Vagina (tissue), 2 donors: Measurements from ENCODE around the gene LYPD3. TPM values are rescaled to one million over a fixed set of nuclear protein-coding genes. Genes with fewer than 3 reads are reported as not detected.
"Not testable (repeated sequence)": the region's sequence is repeated elsewhere in the genome, so short reads cannot be mapped to it uniquely, and the experiment has no call there.

Source experiments
- DNase-seq, 2 donors: peaks; one replicate each; pipeline ENCODE4 v3.0.0-alpha.2; 2017; ENCODE audit errors: extremely low spot score in 2 of 2
- H3K27ac ChIP-seq: fragments of 200-600 bp; sonication (generic); one replicate; pipeline ENCODE4 v1.5.1; 2019
- H3K27me3 ChIP-seq: fragments of 200-600 bp; sonication (generic); one replicate; pipeline ENCODE4 v1.5.1; 2019
- H3K36me3 ChIP-seq, 2 donors: fragments of 200-600 bp; sonication (generic); one replicate each; pipeline ENCODE4 v1.5.1; 2017 to 2019
- H3K4me1 ChIP-seq: fragments of 200-600 bp; sonication (generic); one replicate; pipeline ENCODE4 v1.5.1; 2019
- H3K4me3 ChIP-seq, 2 donors: fragments of 200-600 bp; sonication (generic); 1 replicate in 1 of 2; 2 replicates in 1 of 2; pipeline ENCODE4 v1.5.1; 2016 to 2019
- H3K9me3 ChIP-seq: fragments of 200-600 bp; sonication (generic); one replicate; pipeline ENCODE4 v1.5.1; 2019
- POLR2A ChIP-seq, 2 donors: fragments of 450-650 bp; IDR thresholded peaks; one replicate each; pipeline ENCODE4 v1.6.1; 2017; ENCODE audit warnings: antibody characterized with exemption in 2 of 2, mild to moderate bottlenecking in 2 of 2, moderate library complexity in 2 of 2
- POLR2AphosphoS5 ChIP-seq, 2 donors: sonication (generic); formaldehyde crosslinking; IDR thresholded peaks; one replicate each; pipeline ENCODE4 v1.9.0; 2017; ENCODE audit warnings: antibody characterized with exemption in 2 of 2, mild to moderate bottlenecking in 2 of 2, low read depth in 1 of 2; ENCODE audit not compliant: insufficient read depth in 1 of 2
- intact Hi-C: fragments of 100-400 bp; cut with DNase I; formaldehyde crosslinking; loops from one replicate; pipeline ENCODE4 v1.15.1; 2023
- total RNA-seq: library from RNA; depleted of rRNA; stranded (reverse); fragments of >200 nt; gene quantifications from one replicate; pipeline ENCODE4 v1.2.3, GENCODE V29; 2016
- TF ChIP-seq, protein P1 (sequence below), 3 experiments: fragments of 450-650 bp in 2 of 3; fragments of 200-600 bp in 1 of 3; sonication (generic) in 1 of 3; IDR thresholded peaks; one replicate each; pipeline ENCODE4 v1.5.1; 2017 to 2019; ENCODE audit warnings: antibody characterized with exemption in 3 of 3, mild to moderate bottlenecking in 2 of 3, moderate library complexity in 2 of 3

Gene LYPD3
- total RNA-seq, 1 donor from 2014 or later, result 247 TPM

DNA sequence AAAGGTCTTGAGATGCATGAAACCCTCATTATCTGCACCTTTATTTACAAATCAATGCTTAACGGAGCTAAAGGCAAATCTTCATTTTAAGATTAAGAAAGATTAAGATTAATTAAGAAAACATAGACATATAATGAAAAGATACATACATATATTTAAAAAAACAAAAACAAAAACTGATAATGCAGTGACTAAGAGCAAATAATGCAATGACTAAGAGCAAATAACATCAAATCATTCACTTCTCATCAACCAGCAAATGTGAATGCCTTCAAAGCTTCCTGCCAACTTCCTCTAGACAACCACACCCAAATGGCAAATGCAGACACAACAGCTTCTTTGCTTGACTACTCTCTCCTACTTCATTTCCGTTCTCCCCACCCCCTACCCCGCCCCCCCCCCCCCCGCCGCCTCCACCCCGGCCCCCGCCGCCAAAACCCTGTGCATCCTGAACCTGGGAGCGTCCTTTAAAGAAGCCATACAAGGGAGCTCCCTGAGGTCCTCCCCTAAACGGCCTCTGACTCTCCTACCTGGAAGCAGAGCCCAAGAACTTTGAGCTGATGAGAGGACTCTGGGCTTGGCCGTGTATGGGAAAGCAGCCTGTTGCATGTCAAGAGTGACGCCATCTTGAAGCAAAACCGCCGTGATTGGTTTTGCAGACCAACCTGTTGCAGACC lies 26.2 kb downstream of the LYPD3 start:
- intact Hi-C loops, result no loop called here
- Histone ChIP-seq H3K27me3 (no peaks in the 10 kb centered on the region), H3K4me3 (no peak overlapping the region), H3K9me3 (no peaks in the 10 kb centered on the region), H3K27ac (peak overlapping the region; percentile 70), H3K4me1 (peaks cover 23% of the 10 kb centered on the region), H3K36me3 (no peaks in the 10 kb centered on the region)
- TF ChIP-seq, protein P1, sequence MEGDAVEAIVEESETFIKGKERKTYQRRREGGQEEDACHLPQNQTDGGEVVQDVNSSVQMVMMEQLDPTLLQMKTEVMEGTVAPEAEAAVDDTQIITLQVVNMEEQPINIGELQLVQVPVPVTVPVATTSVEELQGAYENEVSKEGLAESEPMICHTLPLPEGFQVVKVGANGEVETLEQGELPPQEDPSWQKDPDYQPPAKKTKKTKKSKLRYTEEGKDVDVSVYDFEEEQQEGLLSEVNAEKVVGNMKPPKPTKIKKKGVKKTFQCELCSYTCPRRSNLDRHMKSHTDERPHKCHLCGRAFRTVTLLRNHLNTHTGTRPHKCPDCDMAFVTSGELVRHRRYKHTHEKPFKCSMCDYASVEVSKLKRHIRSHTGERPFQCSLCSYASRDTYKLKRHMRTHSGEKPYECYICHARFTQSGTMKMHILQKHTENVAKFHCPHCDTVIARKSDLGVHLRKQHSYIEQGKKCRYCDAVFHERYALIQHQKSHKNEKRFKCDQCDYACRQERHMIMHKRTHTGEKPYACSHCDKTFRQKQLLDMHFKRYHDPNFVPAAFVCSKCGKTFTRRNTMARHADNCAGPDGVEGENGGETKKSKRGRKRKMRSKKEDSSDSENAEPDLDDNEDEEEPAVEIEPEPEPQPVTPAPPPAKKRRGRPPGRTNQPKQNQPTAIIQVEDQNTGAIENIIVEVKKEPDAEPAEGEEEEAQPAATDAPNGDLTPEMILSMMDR (IDR thresholded peaks at IDR 0.05), result no peak
- no peak for TF ChIP-seq POLR2A (IDR thresholded peaks at IDR 0.05)
- no peak for TF ChIP-seq POLR2AphosphoS5 (IDR thresholded peaks at IDR 0.05; ENCODE audit: insufficient read depth in 1 of 2, low read depth in 1 of 2)
- no peak for DNase-seq

DNA sequence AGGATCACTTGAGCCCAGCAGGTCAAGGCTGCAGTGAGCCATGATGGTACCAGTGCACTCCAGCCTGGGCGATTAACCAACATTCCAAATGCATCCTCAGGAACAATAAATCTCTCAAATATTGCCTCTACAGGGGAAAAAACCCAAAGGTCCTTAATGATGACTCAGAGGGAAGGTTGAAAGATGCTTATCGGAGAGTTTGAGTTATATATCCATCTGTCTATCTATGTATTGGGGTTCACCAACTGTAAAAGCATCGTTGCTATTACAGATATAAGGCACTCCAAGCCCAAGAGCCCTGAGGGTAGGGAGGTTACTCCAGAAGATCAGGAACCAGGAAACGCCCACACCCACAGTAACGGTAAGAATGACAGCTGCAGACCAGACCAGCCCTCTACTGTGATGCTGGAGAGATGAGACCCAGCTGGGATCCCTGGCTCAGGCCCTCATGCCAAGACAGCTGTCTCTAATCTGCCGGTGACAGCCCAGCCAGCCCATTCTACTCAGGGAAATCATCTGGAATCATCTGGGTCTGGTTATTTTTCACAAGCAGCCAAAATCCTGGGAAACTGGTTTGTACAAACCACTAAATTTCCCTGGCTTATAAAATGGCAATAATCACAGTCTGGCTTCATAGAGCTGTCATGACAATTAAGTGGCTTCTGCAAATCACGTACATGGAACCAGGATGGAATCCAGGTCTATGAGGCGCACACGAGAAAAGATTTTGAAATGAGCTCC lies 26.9 kb downstream of the LYPD3 start:
- Histone ChIP-seq H3K9me3 (no peaks in the 10 kb centered on the region), H3K36me3 (no peaks in the 10 kb centered on the region), H3K4me3 (no peak overlapping the region), H3K27me3 (no peaks in the 10 kb centered on the region), H3K27ac (peak overlapping the region; percentile 70), H3K4me1 (peaks cover 23% of the 10 kb centered on the region)
- DNase-seq, result no peak
- TF ChIP-seq, protein P1 (IDR thresholded peaks at IDR 0.05), result no peak
- TF ChIP-seq POLR2AphosphoS5 (IDR thresholded peaks at IDR 0.05; ENCODE audit: insufficient read depth in 1 of 2, low read depth in 1 of 2), result peak in 1 of 2 donors; percentile 71
- intact Hi-C loops, result loop anchor here (1.0 kb wide), 1 partner anchor 48 kb away; no protein-coding TSS in a partner anchor

DNA sequence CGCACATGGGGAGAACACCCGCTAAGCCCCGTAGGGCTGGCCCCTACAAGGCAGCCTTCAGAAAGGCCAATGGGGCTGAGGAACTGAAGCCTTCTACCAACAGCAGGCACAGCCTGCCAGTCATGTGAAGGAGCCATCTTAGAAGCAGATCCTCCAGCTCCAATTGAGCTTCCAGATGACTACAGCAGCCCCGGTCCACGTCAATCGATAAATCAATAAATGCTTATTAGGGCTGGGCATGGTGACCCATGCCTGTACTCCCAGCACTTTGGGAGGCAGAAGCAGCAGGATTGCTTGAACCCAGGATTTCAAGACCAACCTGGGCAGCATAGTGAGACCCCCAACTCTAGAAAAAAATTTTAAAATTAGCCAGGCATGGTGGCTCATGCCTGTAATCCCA lies 27.7 kb downstream of the LYPD3 start:
- H3K27ac ChIP-seq, result no peak overlapping the region
- peaks cover 23% of the 10 kb centered on the region for H3K4me1 ChIP-seq
- DNase-seq, result no peak
- no peak overlapping the region for H3K4me3 ChIP-seq
- no peaks in the 10 kb centered on the region for H3K36me3 ChIP-seq
- intact Hi-C loops, result loop anchor here (1.0 kb wide), 1 partner anchor 49 kb away; no protein-coding TSS in a partner anchor
- TF ChIP-seq POLR2A (IDR thresholded peaks at IDR 0.05) (no peak), POLR2AphosphoS5 (IDR thresholded peaks at IDR 0.05; ENCODE audit: insufficient read depth in 1 of 2, low read depth in 1 of 2) (no peak)
- TF ChIP-seq, protein P1 (IDR thresholded peaks at IDR 0.05), result no peak
- H3K27me3 ChIP-seq, result no peaks in the 10 kb centered on the region
- no peaks in the 10 kb centered on the region for H3K9me3 ChIP-seq

DNA sequence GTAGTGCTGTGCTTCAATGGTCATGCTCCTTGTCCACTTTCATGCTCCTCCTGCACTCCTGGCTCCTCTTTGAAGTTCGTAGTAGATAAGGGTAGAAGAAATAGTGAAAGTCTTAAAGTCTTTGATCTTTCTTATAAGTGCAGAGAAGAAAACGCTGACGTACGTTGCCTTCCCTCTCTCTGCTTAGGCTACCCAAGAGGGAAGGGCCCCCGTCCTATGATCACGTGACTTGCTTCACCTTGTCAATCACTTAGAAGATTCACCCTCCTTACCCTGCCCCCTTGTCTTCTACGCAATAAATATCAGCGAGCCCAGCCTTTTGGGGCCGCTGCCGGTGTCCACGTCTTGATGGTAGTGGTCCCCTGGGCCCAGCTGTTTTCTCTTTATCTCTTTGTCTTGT lies 28.1 kb downstream of the LYPD3 start:
- H3K4me3 ChIP-seq, H3K27ac ChIP-seq, intact Hi-C loops, DNase-seq, H3K36me3 ChIP-seq, H3K9me3 ChIP-seq, H3K27me3 ChIP-seq: not testable (repeated sequence)
- peaks cover 23% of the 10 kb centered on the region for H3K4me1 ChIP-seq

DNA sequence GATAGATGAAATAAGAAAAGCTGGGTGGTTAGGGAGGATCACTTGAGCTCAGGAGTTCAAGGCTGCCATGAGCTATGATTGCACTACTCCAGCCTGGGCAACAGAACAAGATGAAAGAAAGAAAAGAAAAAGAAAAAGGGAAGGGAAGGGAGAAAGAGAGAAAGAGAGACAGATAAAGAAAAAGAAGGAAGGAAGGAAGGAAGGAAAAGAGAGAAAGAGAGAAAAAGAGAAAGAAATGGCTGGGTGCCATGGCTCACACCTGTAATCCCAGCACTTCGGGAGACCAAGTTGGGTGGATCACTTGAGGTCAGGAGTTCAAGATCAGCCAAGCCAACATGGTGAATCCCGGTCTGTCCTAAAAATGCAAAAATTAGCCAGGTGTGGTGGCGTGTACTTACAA lies 29.6 kb downstream of the LYPD3 start:
- H3K27ac ChIP-seq, result no peak overlapping the region
- H3K4me1 ChIP-seq, result peaks cover 23% of the 10 kb centered on the region
- DNase-seq, result no peak
- no peaks in the 10 kb centered on the region for H3K9me3 ChIP-seq
- no peak for TF ChIP-seq POLR2AphosphoS5 (IDR thresholded peaks at IDR 0.05; ENCODE audit: insufficient read depth in 1 of 2, low read depth in 1 of 2)
- TF ChIP-seq, protein P1 (IDR thresholded peaks at IDR 0.05), result no peak
- TF ChIP-seq POLR2A (IDR thresholded peaks at IDR 0.05), result no peak
- intact Hi-C loops, result no loop called here
- H3K4me3 ChIP-seq, result no peak overlapping the region
- H3K36me3 ChIP-seq, result no peaks in the 10 kb centered on the region
- no peaks in the 10 kb centered on the region for H3K27me3 ChIP-seq
